ENCODE results near the gene C13orf46.

C13orf46 gene

GRCh38 chr13:113954046-113954835 lies 19.6 kb downstream of the C13orf46 start:
- TF ChIP-seq ZNF274 (IDR thresholded peaks at IDR 0.05; ENCODE audit: low read depth, low read length) = no peak
- no peak overlapping the region for H3K4me3 ChIP-seq (ENCODE audit: low read length)

DNA sequence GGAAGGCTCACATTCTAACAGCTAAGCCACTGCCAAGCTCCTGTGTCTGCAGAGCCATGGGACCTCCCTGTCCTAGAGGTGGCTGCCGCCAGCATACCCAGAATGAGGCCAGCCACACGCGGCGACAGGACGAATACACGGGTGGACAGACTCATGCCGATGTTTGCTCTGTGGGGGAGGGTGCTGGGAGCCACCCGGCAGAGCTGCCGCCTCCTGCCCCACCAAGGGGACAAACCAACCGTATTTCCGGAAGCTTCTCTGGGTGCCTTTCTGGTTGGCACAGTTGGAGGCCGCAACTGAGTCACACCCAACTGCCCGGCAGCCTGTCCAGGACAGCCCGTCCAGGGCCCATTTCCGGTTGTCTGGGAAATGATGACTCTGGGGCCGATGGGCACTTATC lies 20.3 kb downstream of the C13orf46 start:
- no peak for TF ChIP-seq ZNF274 (IDR thresholded peaks at IDR 0.05; ENCODE audit: low read depth, low read length)

GRCh38 chr13:113952983-113953520 lies 20.8 kb downstream of the C13orf46 start:
- TF ChIP-seq ZNF274 (IDR thresholded peaks at IDR 0.05; ENCODE audit: low read depth, low read length) = no peak
- no peak overlapping the region for H3K4me3 ChIP-seq (ENCODE audit: low read length)

More for the DNA sequence above, 20.3 kb downstream of the C13orf46 start:
- no peak overlapping the region for H3K4me3 ChIP-seq (ENCODE audit: low read length)

DNA sequence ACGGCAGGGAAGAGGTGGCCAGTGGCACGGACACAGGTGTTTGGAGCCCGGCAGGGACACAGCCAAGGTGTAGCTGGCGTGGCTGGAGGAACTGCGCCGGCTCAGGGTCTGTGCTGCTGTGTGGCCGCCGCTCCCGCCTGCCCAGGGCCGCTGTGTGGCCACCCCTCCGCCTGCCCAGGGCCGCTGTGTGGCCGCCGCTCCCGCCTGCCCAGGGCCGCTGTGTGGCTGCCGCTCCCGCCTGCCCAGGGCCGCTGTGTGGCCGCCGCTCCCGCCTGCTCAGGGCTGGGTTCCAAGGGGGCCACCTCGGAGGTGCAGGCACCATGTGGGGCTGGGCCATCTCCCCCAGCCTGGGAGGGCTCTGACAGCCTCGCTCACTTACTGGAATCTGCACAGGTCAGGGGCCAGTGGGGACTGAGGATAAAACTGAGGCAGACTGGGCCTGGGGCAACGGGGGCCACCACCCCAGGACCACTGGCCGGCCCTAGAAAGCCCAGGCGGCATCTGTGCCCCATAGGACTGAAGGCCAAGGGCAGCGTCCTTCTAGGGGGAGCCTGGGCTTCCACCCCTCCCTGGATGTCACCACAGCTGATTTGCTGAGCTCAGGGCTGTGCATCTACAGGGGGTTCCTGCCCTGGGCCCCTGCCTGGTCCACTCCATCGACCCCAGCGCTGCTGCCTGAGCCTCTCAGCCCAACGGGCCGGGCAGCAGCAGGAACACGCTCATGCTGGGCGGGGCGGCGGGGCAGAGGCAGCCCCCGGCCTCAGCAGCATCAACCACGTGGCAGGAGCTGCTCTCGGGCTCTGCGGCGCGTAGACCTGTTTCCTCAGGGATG lies 21.5 kb downstream of the C13orf46 start:
- TF ChIP-seq ZNF274 (IDR thresholded peaks at IDR 0.05; ENCODE audit: low read depth, low read length) = no peak
- H3K4me3 ChIP-seq (ENCODE audit: low read length) = no peak overlapping the region

- no peak for TF ChIP-seq ZNF274 (IDR thresholded peaks at IDR 0.05; ENCODE audit: low read depth, low read length)
- H3K4me3 ChIP-seq (ENCODE audit: low read length) = no peak overlapping the region
Observed at GRCh38 chr13:113951246-113951999, 22.5 kb downstream of the C13orf46 start.

DNA sequence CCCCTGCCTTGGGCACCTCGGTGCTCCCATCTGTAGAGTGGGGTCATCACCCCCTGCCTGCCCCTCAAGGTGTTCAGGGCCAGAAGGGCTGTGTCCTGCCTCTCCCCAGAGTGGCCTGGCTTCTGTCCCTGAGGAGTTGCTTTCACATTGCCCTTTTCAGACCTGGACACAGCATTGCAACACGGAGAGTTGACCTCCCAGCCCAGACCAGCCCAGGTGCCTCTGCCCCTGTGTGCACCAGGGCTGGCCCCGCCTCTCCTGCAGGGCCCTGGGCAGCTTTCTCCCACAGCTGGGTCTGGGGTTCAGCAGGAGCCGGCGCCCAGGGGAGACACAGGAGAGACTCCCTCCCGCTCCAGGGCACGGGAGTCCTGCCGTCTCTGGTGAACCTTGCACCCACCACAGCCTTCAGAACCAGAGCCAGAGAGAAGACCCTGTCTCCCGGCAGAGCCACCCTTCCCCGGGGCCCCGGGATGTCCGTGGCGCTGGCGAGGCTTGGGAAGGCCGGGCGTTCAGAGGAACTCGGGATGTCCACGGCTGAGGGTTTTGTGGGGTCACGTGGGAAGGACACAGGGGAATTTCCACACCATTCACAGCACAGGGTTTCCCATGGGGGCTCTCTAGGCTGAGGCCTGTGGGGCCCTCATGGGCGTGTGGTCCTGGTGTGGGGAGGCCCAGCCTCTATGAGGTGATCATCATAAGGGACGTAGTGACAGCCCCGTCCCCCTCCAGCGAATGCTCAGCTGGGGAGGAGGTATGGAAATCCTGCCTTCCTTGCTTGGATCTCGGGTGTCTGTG lies 23.2 kb downstream of the C13orf46 start:
- no peak overlapping the region for H3K4me3 ChIP-seq (ENCODE audit: low read length)
- no peak for TF ChIP-seq ZNF274 (IDR thresholded peaks at IDR 0.05; ENCODE audit: low read depth, low read length)

GRCh38 chr13:113949546-113949945 lies 24.3 kb downstream of the C13orf46 start:
- H3K4me3 ChIP-seq (ENCODE audit: low read length) = no peak overlapping the region
- no peak for TF ChIP-seq ZNF274 (IDR thresholded peaks at IDR 0.05; ENCODE audit: low read depth, low read length)

GRCh38 chr13:113948034-113948742 lies 25.7 kb downstream of the C13orf46 start:
- no peak overlapping the region for H3K4me3 ChIP-seq (ENCODE audit: low read length)
- no peak for TF ChIP-seq ZNF274 (IDR thresholded peaks at IDR 0.05; ENCODE audit: low read depth, low read length)

- no peak for TF ChIP-seq ZNF274 (IDR thresholded peaks at IDR 0.05; ENCODE audit: low read depth, low read length)
- no peak overlapping the region for H3K4me3 ChIP-seq (ENCODE audit: low read length)
Observed at GRCh38 chr13:113947311-113948033, 26.4 kb downstream of the C13orf46 start.

- H3K4me3 ChIP-seq (ENCODE audit: low read length) = no peak overlapping the region
- TF ChIP-seq ZNF274 (IDR thresholded peaks at IDR 0.05; ENCODE audit: low read depth, low read length) = no peak
Observed at GRCh38 chr13:113946409-113947181, 27.3 kb downstream of the C13orf46 start.

DNA sequence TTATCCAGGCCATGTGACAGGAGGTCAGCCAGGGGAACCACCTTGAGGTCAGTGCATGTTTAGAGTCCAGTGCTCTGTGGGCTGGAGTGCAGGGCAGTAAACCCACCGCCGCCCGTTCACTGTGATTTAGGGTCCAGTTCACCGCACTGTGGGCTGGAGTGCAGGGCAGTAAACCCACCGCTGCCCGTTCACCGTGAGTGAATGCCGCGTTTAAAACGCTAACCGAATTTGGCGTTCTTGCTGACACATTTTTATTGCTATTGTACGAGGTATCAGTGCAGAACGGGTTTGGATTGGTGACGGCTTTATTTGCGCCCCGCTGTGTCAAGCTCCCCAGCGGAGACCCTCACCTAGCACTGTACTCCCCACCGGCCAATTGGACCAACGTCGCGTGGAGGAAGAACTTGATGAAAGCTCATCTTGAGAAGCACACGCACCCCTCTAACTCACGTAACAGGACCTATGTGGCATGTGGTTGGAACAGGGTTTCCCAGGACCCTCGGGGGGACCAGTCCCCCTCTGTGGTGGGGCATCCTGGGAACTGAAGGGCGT lies 27.9 kb downstream of the C13orf46 start:
- no peak for TF ChIP-seq ZNF274 (IDR thresholded peaks at IDR 0.05; ENCODE audit: low read depth, low read length)
- no peak overlapping the region for H3K4me3 ChIP-seq (ENCODE audit: low read length)

Measured in GM08714 (cell line).